ENCODE data around the gene BORCS5.

DNA sequence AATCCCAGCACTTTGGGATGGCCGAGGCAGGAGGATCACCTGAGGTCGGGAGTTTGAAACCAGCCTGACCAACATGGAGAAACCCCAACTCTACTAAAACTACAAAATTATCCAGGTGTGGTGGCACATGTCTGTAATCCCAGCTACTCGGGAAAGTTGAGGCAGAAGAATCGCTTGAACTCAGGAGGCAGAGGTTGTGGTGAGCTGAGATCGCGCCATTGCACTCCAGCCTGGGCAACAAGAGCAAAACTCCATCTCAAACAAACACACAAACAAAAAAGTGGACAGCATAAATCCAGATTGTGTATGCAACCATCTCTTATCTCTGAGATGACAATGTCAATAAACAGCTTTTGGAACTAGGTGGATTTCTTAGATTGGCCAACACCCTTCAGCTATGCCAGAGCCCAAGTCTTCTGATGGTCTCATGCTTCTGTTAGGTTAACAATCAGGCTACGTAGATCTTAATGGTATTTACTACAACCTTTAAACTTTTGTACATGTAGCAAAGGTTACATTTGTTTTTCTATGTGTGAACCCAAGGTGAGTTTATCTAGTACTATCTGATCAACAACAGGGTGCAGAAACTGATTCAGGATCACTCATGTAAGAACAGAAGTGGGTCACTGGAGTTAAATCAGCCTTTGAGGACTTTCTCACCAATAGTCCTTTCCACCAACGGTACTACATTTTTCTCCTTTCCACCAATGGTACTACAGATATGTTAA lies 132.1 kb downstream of the BORCS5 start:
- TF ChIP-seq, protein P1, sequence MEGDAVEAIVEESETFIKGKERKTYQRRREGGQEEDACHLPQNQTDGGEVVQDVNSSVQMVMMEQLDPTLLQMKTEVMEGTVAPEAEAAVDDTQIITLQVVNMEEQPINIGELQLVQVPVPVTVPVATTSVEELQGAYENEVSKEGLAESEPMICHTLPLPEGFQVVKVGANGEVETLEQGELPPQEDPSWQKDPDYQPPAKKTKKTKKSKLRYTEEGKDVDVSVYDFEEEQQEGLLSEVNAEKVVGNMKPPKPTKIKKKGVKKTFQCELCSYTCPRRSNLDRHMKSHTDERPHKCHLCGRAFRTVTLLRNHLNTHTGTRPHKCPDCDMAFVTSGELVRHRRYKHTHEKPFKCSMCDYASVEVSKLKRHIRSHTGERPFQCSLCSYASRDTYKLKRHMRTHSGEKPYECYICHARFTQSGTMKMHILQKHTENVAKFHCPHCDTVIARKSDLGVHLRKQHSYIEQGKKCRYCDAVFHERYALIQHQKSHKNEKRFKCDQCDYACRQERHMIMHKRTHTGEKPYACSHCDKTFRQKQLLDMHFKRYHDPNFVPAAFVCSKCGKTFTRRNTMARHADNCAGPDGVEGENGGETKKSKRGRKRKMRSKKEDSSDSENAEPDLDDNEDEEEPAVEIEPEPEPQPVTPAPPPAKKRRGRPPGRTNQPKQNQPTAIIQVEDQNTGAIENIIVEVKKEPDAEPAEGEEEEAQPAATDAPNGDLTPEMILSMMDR (IDR thresholded peaks at IDR 0.05), result no peak
- no peak for TF ChIP-seq POLR2A (IDR thresholded peaks at IDR 0.05)

All from body of pancreas (tissue), 4 donors.